ENCODE data around the gene NUP98.

- no peak for TF ChIP-seq EP300 (IDR thresholded peaks at IDR 0.05)
- TF ChIP-seq, protein P1, sequence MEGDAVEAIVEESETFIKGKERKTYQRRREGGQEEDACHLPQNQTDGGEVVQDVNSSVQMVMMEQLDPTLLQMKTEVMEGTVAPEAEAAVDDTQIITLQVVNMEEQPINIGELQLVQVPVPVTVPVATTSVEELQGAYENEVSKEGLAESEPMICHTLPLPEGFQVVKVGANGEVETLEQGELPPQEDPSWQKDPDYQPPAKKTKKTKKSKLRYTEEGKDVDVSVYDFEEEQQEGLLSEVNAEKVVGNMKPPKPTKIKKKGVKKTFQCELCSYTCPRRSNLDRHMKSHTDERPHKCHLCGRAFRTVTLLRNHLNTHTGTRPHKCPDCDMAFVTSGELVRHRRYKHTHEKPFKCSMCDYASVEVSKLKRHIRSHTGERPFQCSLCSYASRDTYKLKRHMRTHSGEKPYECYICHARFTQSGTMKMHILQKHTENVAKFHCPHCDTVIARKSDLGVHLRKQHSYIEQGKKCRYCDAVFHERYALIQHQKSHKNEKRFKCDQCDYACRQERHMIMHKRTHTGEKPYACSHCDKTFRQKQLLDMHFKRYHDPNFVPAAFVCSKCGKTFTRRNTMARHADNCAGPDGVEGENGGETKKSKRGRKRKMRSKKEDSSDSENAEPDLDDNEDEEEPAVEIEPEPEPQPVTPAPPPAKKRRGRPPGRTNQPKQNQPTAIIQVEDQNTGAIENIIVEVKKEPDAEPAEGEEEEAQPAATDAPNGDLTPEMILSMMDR (IDR thresholded peaks at IDR 0.05), result no peak
Observed at GRCh38 chr11:3627291-3627690, 170.1 kb downstream of the NUP98 start.
